Heart left ventricle (tissue), 13 donors: ENCODE results near the gene PROSER2.

Source experiments
- POLR2A ChIP-seq, 2 donors: fragments of 450-650 bp; IDR thresholded peaks; one replicate each; pipeline ENCODE4 v1.6.1; 2017; ENCODE audit warnings: antibody characterized with exemption in 2 of 2, mild to moderate bottlenecking in 2 of 2, moderate library complexity in 2 of 2
- TF ChIP-seq, protein P1 (sequence below), 12 donors: fragments of 200-600 bp; sonication (generic) in 4 of 12; IDR thresholded peaks; one replicate each; pipeline versions ENCODE4 v1.5.0 to v1.8.0; 2018 to 2022; ENCODE audit warnings: antibody characterized with exemption in 12 of 12, mild to moderate bottlenecking in 5 of 12
- donor health status: ischemic (EF 13 %, LVEDD 7.1; RV severe dilation, severe dysfunction).
- donor health status: DM: no; HTN: yes; CAD: no.
- donor health status: DM: no; HTN: no; CAD: no.
- donor health status: ischemic (EF 25% LVEDD 6.9; RV normal size, moderate dysfunction).
- donor health status: ischemic (EF 25% LVEDD 5.7; RV mildly dilated, moderate dysfunction).
- donor health status: ischemic (EF 35%, LVEDD 5.7; RV mildly dilated, moderate dysfunction).
- donor health status: nonischemic (EF 11% LVEDD 7.7; RV severe dilation, severe dysfunction).
- donor health status: DM: yes; HTN: yes; CAD: no.
- donor health status: PGD.
- donor health status: ischemic (EF 29% LVEDD 5.4; RV normal size, mild dysfunction).
- donor health status: nonischemic (EF 23%, LVEDD 6.1; RV moderate dilation, normal function).

GRCh38 chr10:11869219-11869618 is 46.1 kb downstream of the PROSER2 start:
- TF ChIP-seq, protein P1, sequence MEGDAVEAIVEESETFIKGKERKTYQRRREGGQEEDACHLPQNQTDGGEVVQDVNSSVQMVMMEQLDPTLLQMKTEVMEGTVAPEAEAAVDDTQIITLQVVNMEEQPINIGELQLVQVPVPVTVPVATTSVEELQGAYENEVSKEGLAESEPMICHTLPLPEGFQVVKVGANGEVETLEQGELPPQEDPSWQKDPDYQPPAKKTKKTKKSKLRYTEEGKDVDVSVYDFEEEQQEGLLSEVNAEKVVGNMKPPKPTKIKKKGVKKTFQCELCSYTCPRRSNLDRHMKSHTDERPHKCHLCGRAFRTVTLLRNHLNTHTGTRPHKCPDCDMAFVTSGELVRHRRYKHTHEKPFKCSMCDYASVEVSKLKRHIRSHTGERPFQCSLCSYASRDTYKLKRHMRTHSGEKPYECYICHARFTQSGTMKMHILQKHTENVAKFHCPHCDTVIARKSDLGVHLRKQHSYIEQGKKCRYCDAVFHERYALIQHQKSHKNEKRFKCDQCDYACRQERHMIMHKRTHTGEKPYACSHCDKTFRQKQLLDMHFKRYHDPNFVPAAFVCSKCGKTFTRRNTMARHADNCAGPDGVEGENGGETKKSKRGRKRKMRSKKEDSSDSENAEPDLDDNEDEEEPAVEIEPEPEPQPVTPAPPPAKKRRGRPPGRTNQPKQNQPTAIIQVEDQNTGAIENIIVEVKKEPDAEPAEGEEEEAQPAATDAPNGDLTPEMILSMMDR (IDR thresholded peaks at IDR 0.05): no peak
- no peak for TF ChIP-seq POLR2A (IDR thresholded peaks at IDR 0.05)
